H1 (cell line): ENCODE data around the gene DYNC1I2. TPM values are rescaled to one million over a fixed set of nuclear protein-coding genes. Genes with fewer than 3 reads are reported as not detected.

ENCODE experiments used
- CTCF ChIA-PET: fragments of 300-600 bp; sonication (Branson Sonifier 250); formaldehyde crosslinking; loops from one replicate; lab custom pipeline; 2021; ENCODE audit not compliant: partially characterized antibody; lab: Charles Lee
- POLR2A ChIA-PET: fragments of 300-600 bp; sonication (Branson Sonifier 250); formaldehyde crosslinking; loops from one replicate; lab custom pipeline; 2021; ENCODE audit warnings: inconsistent platforms; ENCODE audit not compliant: partially characterized antibody; lab: Charles Lee
- DNase-seq, 2 experiments: peaks; one replicate each; pipeline versions ENCODE4 v3.0.0 to v3.0.0-alpha.2; 2010 to 2022; ENCODE audit warnings: low spot score in 2 of 2, low read depth in 1 of 2, mixed read lengths in 1 of 2
- FAIRE-seq: peaks from 2 replicates; lab custom pipeline; 2011; peaks lifted over from hg19 to GRCh38; lab: Jason Lieb, UNC
- H2AFZ ChIP-seq: 2 replicates; pipeline ENCODE4 v1.8.1; 2012; ENCODE audit warnings: low read length, inconsistent platforms
- H2AK5ac ChIP-seq: 2 replicates; pipeline ENCODE4 v1.6.1; 2013; ENCODE audit warnings: low read depth, low read length
- H2BK120ac ChIP-seq: replicated peaks from 2 replicates; pipeline ENCODE3; 2013; ENCODE audit warnings: low read depth, low read length, inconsistent platforms
- H2BK12ac ChIP-seq: 2 replicates; pipeline ENCODE4 v1.6.1; 2013; ENCODE audit warnings: low read depth, low read length
- H2BK15ac ChIP-seq: 2 replicates; pipeline ENCODE4 v1.6.1; 2013; ENCODE audit warnings: low read length
- H2BK20ac ChIP-seq: 2 replicates; pipeline ENCODE4 v1.6.1; 2013; ENCODE audit warnings: low read length
- H2BK5ac ChIP-seq: 2 replicates; pipeline ENCODE4 v1.6.1; 2013; ENCODE audit warnings: low read depth, low read length
- H3K14ac ChIP-seq: 2 replicates; pipeline ENCODE4 v1.6.1; 2013; ENCODE audit warnings: inconsistent platforms; ENCODE audit not compliant: insufficient read length
- H3K18ac ChIP-seq: 2 replicates; pipeline ENCODE4 v1.6.1; 2013; ENCODE audit warnings: low read length; ENCODE audit errors: extremely low read depth
- H3K23ac ChIP-seq: 2 replicates; pipeline ENCODE4 v1.6.1; 2013; ENCODE audit warnings: inconsistent platforms; ENCODE audit not compliant: insufficient read length
- H3K23me2 ChIP-seq: 2 replicates; pipeline ENCODE4 v1.6.1; 2013; ENCODE audit warnings: low read depth, low read length
- H3K27ac ChIP-seq: 2 replicates; pipeline ENCODE4 v1.6.1; 2011; ENCODE audit warnings: low read depth, low read length, inconsistent platforms
- H3K27me3 ChIP-seq, 4 experiments: replicated peaks in 1 of 4; 1 replicate in 1 of 4; 2 replicates in 3 of 4; pipeline versions ENCODE4 v1.6.1 to v1.8.1; 2011 to 2013; ENCODE audit warnings: low read length in 3 of 4, mild to moderate bottlenecking in 3 of 4, inconsistent platforms in 2 of 4, mixed read lengths in 2 of 4, moderate library complexity in 1 of 4; ENCODE audit not compliant: control insufficient read depth in 3 of 4, insufficient read depth in 3 of 4; ENCODE audit errors: extremely low read depth in 1 of 4
- H3K36me3 ChIP-seq, 4 experiments: 2 replicates each; pipeline versions ENCODE4 v1.6.1 to v1.8.1; 2011 to 2013; ENCODE audit warnings: mild to moderate bottlenecking in 4 of 4, low read length in 3 of 4, moderate library complexity in 2 of 4, control low read depth in 1 of 4, inconsistent platforms in 1 of 4; ENCODE audit not compliant: insufficient read depth in 4 of 4, control insufficient read depth in 2 of 4
- H3K4ac ChIP-seq: replicated peaks from 2 replicates; pipeline ENCODE3; 2013; ENCODE audit warnings: low read length, low read depth, mixed read lengths, inconsistent platforms; ENCODE audit not compliant: insufficient read length
- H3K4me1 ChIP-seq, 4 experiments: replicated peaks in 1 of 4; 1 replicate in 1 of 4; 2 replicates in 3 of 4; pipeline versions ENCODE4 v1.6.1 to v1.8.1; 2011 to 2013; ENCODE audit warnings: low read length in 3 of 4, inconsistent platforms in 2 of 4, mixed read lengths in 1 of 4; ENCODE audit not compliant: insufficient read depth in 4 of 4, control insufficient read depth in 3 of 4
- H3K4me2 ChIP-seq, 2 experiments: 2 replicates each; pipeline versions ENCODE4 v1.6.1 to v1.8.1; 2011 to 2013; ENCODE audit warnings: low read depth in 2 of 2, low read length in 2 of 2, control low read depth in 1 of 2, inconsistent platforms in 1 of 2, mild to moderate bottlenecking in 1 of 2; ENCODE audit not compliant: insufficient read depth in 1 of 2
- H3K4me3 ChIP-seq, 4 experiments: fragments of 200-600, 300-600 bp in 1 of 4; sonication (generic), shearing (Covaris generic), sonication (Bioruptor Twin) in 1 of 4; 2 replicates each; pipeline versions ENCODE4 v1.5.1 to v1.8.1; 2011 to 2016; ENCODE audit warnings: low read length in 4 of 4, low read depth in 3 of 4, control low read depth in 2 of 4, inconsistent platforms in 2 of 4, mild to moderate bottlenecking in 2 of 4, mixed read lengths in 1 of 4, moderate library complexity in 1 of 4; ENCODE audit not compliant: insufficient read depth in 2 of 4; ENCODE audit errors: extremely low read depth in 1 of 4
- H3K56ac ChIP-seq: replicated peaks from 2 replicates; pipeline ENCODE3; 2013; ENCODE audit warnings: low read depth, mild to moderate bottlenecking, mixed read lengths, low read length, inconsistent platforms; ENCODE audit not compliant: insufficient read length
- H3K79me1 ChIP-seq: 2 replicates; pipeline ENCODE4 v1.6.1; 2013; ENCODE audit warnings: low read depth, low read length, control low read depth
- H3K79me2 ChIP-seq, 2 experiments: 2 replicates each; pipeline versions ENCODE4 v1.6.1 to v1.8.1; 2012 to 2013; ENCODE audit warnings: low read length in 2 of 2, mild to moderate bottlenecking in 2 of 2, inconsistent platforms in 1 of 2; ENCODE audit not compliant: insufficient read depth in 2 of 2, control insufficient read depth in 1 of 2
- H3K9ac ChIP-seq, 4 experiments: replicated peaks in 1 of 4; 1 replicate in 1 of 4; 2 replicates in 3 of 4; pipeline versions ENCODE4 v1.6.1 to v1.8.1; 2011 to 2013; ENCODE audit warnings: low read depth in 3 of 4, low read length in 3 of 4, control low read depth in 2 of 4, mild to moderate bottlenecking in 2 of 4, moderate library complexity in 2 of 4, inconsistent platforms in 1 of 4; ENCODE audit errors: extremely low read depth in 1 of 4
- H3K9me3 ChIP-seq, 2 experiments: 2 replicates each; pipeline versions ENCODE4 v1.6.1 to v1.8.1; 2012 to 2013; ENCODE audit warnings: mild to moderate bottlenecking in 2 of 2, moderate library complexity in 2 of 2, control low read depth in 1 of 2, inconsistent platforms in 1 of 2, low read depth in 1 of 2, low read length in 1 of 2, mixed read lengths in 1 of 2; ENCODE audit not compliant: insufficient read depth in 2 of 2
- H4K20me1 ChIP-seq, 2 experiments: replicated peaks in 1 of 2; 2 replicates each; pipeline versions ENCODE3 to v1.8.1; 2011 to 2013; ENCODE audit warnings: inconsistent platforms in 2 of 2, low read length in 2 of 2, mild to moderate bottlenecking in 1 of 2; ENCODE audit not compliant: insufficient read depth in 2 of 2, control insufficient read depth in 1 of 2
- H4K5ac ChIP-seq: 2 replicates; pipeline ENCODE4 v1.6.1; 2013; ENCODE audit warnings: low read length, low read depth, mixed read lengths, inconsistent platforms; ENCODE audit not compliant: insufficient read length
- H4K8ac ChIP-seq: 2 replicates; pipeline ENCODE4 v1.8.0; 2013; ENCODE audit warnings: mild to moderate bottlenecking, moderate library complexity, low read length, inconsistent platforms; ENCODE audit not compliant: insufficient read depth; ENCODE audit errors: extremely low read depth
- H4K91ac ChIP-seq: replicated peaks from 2 replicates; pipeline ENCODE3; 2013; ENCODE audit warnings: low read length, mixed read lengths, inconsistent platforms; ENCODE audit not compliant: insufficient read length
- ASH2L ChIP-seq: fragments of 200-600, 300-600 bp; sonication (generic); IDR thresholded peaks from one replicate; pipeline ENCODE4 v1.7.1; 2017; ENCODE audit warnings: low read length
- BRCA1 ChIP-seq: IDR thresholded peaks from 2 replicates; pipeline ENCODE4 v1.6.1; 2012; ENCODE audit warnings: low read depth, low read length, improper control_type of control experiment
- CBX5 ChIP-seq: fragments of 300-800, 300-1000 bp; sonication (generic); IDR thresholded peaks from 2 replicates; pipeline ENCODE4 v1.7.1; 2016; ENCODE audit warnings: antibody characterized with exemption, low read length, low read depth
- CHD1 ChIP-seq: IDR thresholded peaks from 2 replicates; pipeline ENCODE4 v1.6.1; 2012; ENCODE audit warnings: low read depth, low read length, improper control_type of control experiment
- EGR1 ChIP-seq: IDR thresholded peaks from 2 replicates; pipeline ENCODE4 v1.6.1; 2011; ENCODE audit warnings: low read depth, low read length, borderline replicate concordance
- EZH2 ChIP-seq: fragments of 200-600 bp; sonication (generic); IDR thresholded peaks from 2 replicates; pipeline ENCODE4 v1.7.1; 2012; ENCODE audit warnings: low read depth, mild to moderate bottlenecking, moderate library complexity, low read length, inconsistent platforms; ENCODE audit not compliant: severe bottlenecking
- FOSL1 ChIP-seq: IDR thresholded peaks from 2 replicates; pipeline ENCODE4 v1.6.1; 2011; ENCODE audit warnings: mild to moderate bottlenecking, low read depth, low read length, moderate library complexity; ENCODE audit not compliant: insufficient read depth
- GTF2F1 ChIP-seq: IDR thresholded peaks from 2 replicates; pipeline ENCODE4 v1.6.1; 2012; ENCODE audit warnings: low read depth, low read length, improper control_type of control experiment, borderline replicate concordance
- NANOG ChIP-seq: IDR thresholded peaks from 2 replicates; pipeline ENCODE4 v1.6.1; 2011; ENCODE audit warnings: low read length, low read depth, mild to moderate bottlenecking, inconsistent platforms; ENCODE audit not compliant: insufficient read depth, poor library complexity, severe bottlenecking
- PHF8 ChIP-seq: fragments of 200-600 bp; sonication (generic); conservative IDR thresholded peaks from 2 replicates; pipeline ENCODE4 v1.7.1; 2012; ENCODE audit warnings: low read depth, mild to moderate bottlenecking, inconsistent platforms, low read length, moderate library complexity
- RAD21 ChIP-seq, 2 experiments: IDR thresholded peaks in 1 of 2; conservative IDR thresholded peaks in 1 of 2; 2 replicates each; pipeline ENCODE4 v1.6.1; 2011; ENCODE audit warnings: low read depth in 2 of 2, low read length in 2 of 2, improper control_type of control experiment in 1 of 2, inconsistent platforms in 1 of 2, mild to moderate bottlenecking in 1 of 2, moderate library complexity in 1 of 2
- RFX5 ChIP-seq: IDR thresholded peaks from 2 replicates; pipeline ENCODE4 v1.6.1; 2011; ENCODE audit warnings: low read depth, low read length, improper control_type of control experiment, borderline replicate concordance
- RNF2 ChIP-seq: fragments of 200-900, 300-1000 bp; sonication (generic); IDR thresholded peaks from 2 replicates; pipeline ENCODE4 v1.7.1; 2016; ENCODE audit warnings: borderline replicate concordance, low read depth, mild to moderate bottlenecking, antibody characterized with exemption, low read length; ENCODE audit not compliant: poor library complexity, severe bottlenecking; ENCODE audit errors: missing control alignments
- TCF12 ChIP-seq: IDR thresholded peaks from 2 replicates; pipeline ENCODE4 v1.6.1; 2011; ENCODE audit warnings: low read depth, mild to moderate bottlenecking, low read length
- YY1 ChIP-seq: IDR thresholded peaks from 2 replicates; pipeline ENCODE4 v1.6.1; 2011; ENCODE audit warnings: low read depth, mild to moderate bottlenecking, low read length
- polyA plus RNA-seq, 7 experiments: library from polyadenylated mRNA; depleted of rRNA in 3 of 7; stranded (reverse) in 5 of 7; unstranded in 2 of 7; fragments of >200 nt in 5 of 7; fragments of 200-250 nt in 2 of 7; gene quantifications; 1 replicate in 5 of 7; 2 replicates in 1 of 7; 4 replicates in 1 of 7; pipeline versions ENCODE4 v1.2.1 to v1.2.3, GENCODE V29; 2011 to 2013; ENCODE audit warnings: missing spikeins in 2 of 7, mixed read lengths in 2 of 7
- total RNA-seq: library from RNA; stranded (reverse); fragmentation: NEBNext Ultra II Directional; extraction: Animal tissue kit (Norgen Biotek cat#: 25700); gene quantifications from 2 replicates; pipeline ENCODE4 v1.2.1, GENCODE V29; 2021

DYNC1I2 gene
- total and polyA plus RNA-seq, 2 of the 8 experiments (the other 6 are each of a cell fraction or from before 2014, with no cell fraction given), result 67.3 to 68.1 TPM

DNA sequence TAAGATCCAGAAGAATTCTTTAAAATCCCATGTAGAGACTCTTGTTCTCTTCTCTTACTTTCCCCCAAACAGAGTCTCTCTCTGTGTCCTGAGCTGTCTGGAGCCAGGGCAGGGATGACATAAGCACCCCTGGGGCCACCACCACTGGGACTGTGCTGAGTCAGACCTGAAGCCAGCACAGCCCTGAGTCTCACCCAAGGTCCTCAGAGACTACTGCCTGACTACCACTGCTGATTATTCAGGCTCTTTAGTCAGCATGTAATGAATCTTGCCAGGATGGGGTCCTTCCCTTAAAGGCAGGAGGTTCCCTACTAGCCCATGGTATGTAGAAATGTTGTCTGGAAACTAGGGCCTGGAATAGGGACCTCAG is 34.9 kb upstream of the DYNC1I2 start:
- H2BK20ac ChIP-seq, result no peak overlapping the region
- H3K79me1 ChIP-seq, result no peaks in the 10 kb centered on the region
- no peak overlapping the region for H2BK12ac ChIP-seq
- H3K36me3 ChIP-seq, result no peaks in the 10 kb centered on the region
- CTCF ChIA-PET, result interaction anchor here (0.6 to 1.6 kb wide), 2 partner anchors 15 to 16 kb away, joined by 3 read pairs; no protein-coding TSS in a partner anchor
- H3K27ac ChIP-seq, result no peak overlapping the region
- H3K56ac ChIP-seq, result no peak overlapping the region
- no peak for DNase-seq
- no peaks in the 10 kb centered on the region for H3K79me2 ChIP-seq
- POLR2A ChIA-PET, result interaction anchor here (0.6 to 1.2 kb wide), 2 partner anchors 35 to 978 kb away, joined by 3 read pairs; partner anchors contain the start of gene DYNC1I2
- H2AK5ac ChIP-seq, result no peak overlapping the region
- H4K5ac ChIP-seq, result no peak overlapping the region
- FAIRE-seq, result no peak
- H2BK120ac ChIP-seq, result no peak overlapping the region
- H4K8ac ChIP-seq, result no peak overlapping the region
- H3K9ac ChIP-seq, result no peak overlapping the region
- no peaks in the 10 kb centered on the region for H3K23me2 ChIP-seq
- H2AFZ ChIP-seq, result no peak overlapping the region
- H3K4me2 ChIP-seq, result no peak overlapping the region
- H3K4me3 ChIP-seq, result no peak overlapping the region
- no peaks in the 10 kb centered on the region for H3K4me1 ChIP-seq
- H3K18ac ChIP-seq, result no peak overlapping the region
- no peak overlapping the region for H4K91ac ChIP-seq
- no peak overlapping the region for H2BK15ac ChIP-seq
- no peaks in the 10 kb centered on the region for H3K27me3 ChIP-seq
- H3K23ac ChIP-seq, result no peak overlapping the region
- H2BK5ac ChIP-seq, result no peak overlapping the region
- H4K20me1 ChIP-seq, result no peaks in the 10 kb centered on the region
- H3K14ac ChIP-seq, result no peak overlapping the region
- peaks cover 2% of the 10 kb centered on the region in 2 experiments; a peak in 1 of 4 replicates for H3K9me3 ChIP-seq
- H3K4ac ChIP-seq, result no peak overlapping the region
- TF ChIP-seq ASH2L, result no peak
- TF ChIP-seq CHD1, result no peak
- TF ChIP-seq EZH2, result no peak
- no peak for TF ChIP-seq GTF2F1
- TF ChIP-seq FOSL1, result no peak
- TF ChIP-seq YY1, result no peak
- TF ChIP-seq RNF2, result no peak
- TF ChIP-seq EGR1, result no peak
- no peak for TF ChIP-seq RAD21 (IDR thresholded peaks at IDR 0.05 in 1 of 2, conservative IDR thresholded peaks at IDR 0.05 in 1 of 2; ENCODE audit: low read depth in 2 of 2, low read length in 2 of 2)
- TF ChIP-seq CBX5, result no peak
- TF ChIP-seq PHF8, result no peak
- TF ChIP-seq BRCA1, result no peak
- no peak for TF ChIP-seq RFX5
- TF ChIP-seq TCF12, result no peak
- no peak for TF ChIP-seq NANOG
